ENCODE measurements around the gene HELT. TPM values are rescaled to one million over a fixed set of nuclear protein-coding genes. Genes with fewer than 3 reads are reported as not detected.

Gene HELT
- total RNA-seq, 1 donor from 2014 or later, result not detected

GRCh38 chr4:185003596-185004351 is 14.5 kb upstream of the HELT start:
- peaks cover 13% of the 10 kb centered on the region for H3K27me3 Mint-ChIP-seq (ENCODE audit: unreplicated experiment)
- H3K4me1 Mint-ChIP-seq (ENCODE audit: unreplicated experiment), result peaks cover 5% of the 10 kb centered on the region

GRCh38 chr4:185004562-185005218 is 13.6 kb upstream of the HELT start:
- Mint-ChIP-seq H3K9me3 (ENCODE audit: unreplicated experiment) (no peaks in the 10 kb centered on the region), H3K4me1 (ENCODE audit: unreplicated experiment) (peaks cover 5% of the 10 kb centered on the region), H3K27me3 (ENCODE audit: unreplicated experiment) (peaks cover 13% of the 10 kb centered on the region), H3K27ac (ENCODE audit: unreplicated experiment) (no peak overlapping the region), H3K36me3 (ENCODE audit: low read depth, unreplicated experiment) (no peaks in the 10 kb centered on the region), H3K4me3 (ENCODE audit: unreplicated experiment) (no peak overlapping the region)
- no peak for DNase-seq (ENCODE audit: low spot score)
- no peak for TF ChIP-seq CTCF (IDR thresholded peaks at IDR 0.05; ENCODE audit: unreplicated experiment)

More at GRCh38 chr4:185003596-185004351, 14.5 kb upstream of the HELT start:
- H3K27ac Mint-ChIP-seq (ENCODE audit: unreplicated experiment), result no peak overlapping the region
- no peaks in the 10 kb centered on the region for H3K9me3 Mint-ChIP-seq (ENCODE audit: unreplicated experiment)
- no peaks in the 10 kb centered on the region for H3K36me3 Mint-ChIP-seq (ENCODE audit: low read depth, unreplicated experiment)
- no peak overlapping the region for H3K4me3 Mint-ChIP-seq (ENCODE audit: unreplicated experiment)
- DNase-seq (ENCODE audit: low spot score), result no peak
- TF ChIP-seq CTCF (IDR thresholded peaks at IDR 0.05; ENCODE audit: unreplicated experiment), result no peak

- Mint-ChIP-seq H3K9me3 (ENCODE audit: unreplicated experiment) (no peaks in the 10 kb centered on the region), H3K27me3 (ENCODE audit: unreplicated experiment) (peaks cover 13% of the 10 kb centered on the region), H3K36me3 (ENCODE audit: low read depth, unreplicated experiment) (no peaks in the 10 kb centered on the region), H3K4me1 (ENCODE audit: unreplicated experiment) (peaks cover 5% of the 10 kb centered on the region), H3K27ac (ENCODE audit: unreplicated experiment) (no peak overlapping the region), H3K4me3 (ENCODE audit: unreplicated experiment) (no peak overlapping the region)
- peak; percentile 85 for DNase-seq (ENCODE audit: low spot score)
- TF ChIP-seq CTCF (IDR thresholded peaks at IDR 0.05; ENCODE audit: unreplicated experiment), result peak; percentile 86
Measured at GRCh38 chr4:185005219-185005819, 13.0 kb upstream of the HELT start.

GRCh38 chr4:185011408-185011807 is 6.9 kb upstream of the HELT start:
- no peaks in the 10 kb centered on the region for H3K36me3 Mint-ChIP-seq (ENCODE audit: low read depth, unreplicated experiment)
- no peak overlapping the region for H3K27ac Mint-ChIP-seq (ENCODE audit: unreplicated experiment)
- H3K9me3 Mint-ChIP-seq (ENCODE audit: unreplicated experiment), result no peaks in the 10 kb centered on the region
- peak; percentile 70 for TF ChIP-seq CTCF (IDR thresholded peaks at IDR 0.05; ENCODE audit: unreplicated experiment)
- peak; percentile 79 for DNase-seq (ENCODE audit: low spot score)
- peaks cover 4% of the 10 kb centered on the region for H3K4me1 Mint-ChIP-seq (ENCODE audit: unreplicated experiment)
- H3K4me3 Mint-ChIP-seq (ENCODE audit: unreplicated experiment), result no peak overlapping the region
- peaks cover 30% of the 10 kb centered on the region for H3K27me3 Mint-ChIP-seq (ENCODE audit: unreplicated experiment)

Measured in endothelial cell (in vitro differentiated cells).